Thyroid gland (tissue), 4 donors: ENCODE results near the gene GRIFIN. TPM values are rescaled to one million over a fixed set of nuclear protein-coding genes. Genes with fewer than 3 reads are reported as not detected.
"Not testable (repeated sequence)": the region's sequence is repeated elsewhere in the genome, so short reads cannot be mapped to it uniquely, and the experiment has no call there.

Experiments
- DNase-seq, 2 donors: peaks; one replicate each; pipeline ENCODE4 v3.0.0-alpha.2; 2019
- H3K27ac ChIP-seq, 3 donors: fragments of 200-600 bp; sonication (generic); 1 replicate in 2 of 3; 2 replicates in 1 of 3; pipeline ENCODE4 v1.5.1; 2016 to 2019; ENCODE audit warnings: mild to moderate bottlenecking in 1 of 3, moderate library complexity in 1 of 3
- H3K27me3 ChIP-seq: fragments of 200-600 bp; sonication (generic); one replicate; pipeline ENCODE4 v1.5.1; 2019
- H3K36me3 ChIP-seq, 2 donors: fragments of 200-600 bp; sonication (generic); one replicate each; pipeline ENCODE4 v1.5.1; 2016 to 2019
- H3K4me1 ChIP-seq, 2 donors: fragments of 200-600 bp; sonication (generic); one replicate each; pipeline ENCODE4 v1.5.1; 2017 to 2019
- H3K4me3 ChIP-seq, 3 donors: fragments of 200-600 bp; sonication (generic); replicated peaks in 1 of 3; 1 replicate in 2 of 3; 2 replicates in 1 of 3; pipeline ENCODE4 v1.5.1; 2016; ENCODE audit warnings: mild to moderate bottlenecking in 1 of 3
- H3K9me3 ChIP-seq: fragments of 200-600 bp; sonication (generic); one replicate; pipeline ENCODE4 v1.5.1; 2017
- POLR2A ChIP-seq, 2 donors: fragments of 450-650 bp; IDR thresholded peaks; one replicate each; pipeline ENCODE4 v1.6.1; 2017; ENCODE audit warnings: antibody characterized with exemption in 2 of 2, mild to moderate bottlenecking in 2 of 2, moderate library complexity in 1 of 2
- WGBS, 2 donors: methylation state at CpG; one replicate each; pipeline ENCODE4 v1.1.5; 2017; 5-methylcytosine and 5-hydroxymethylcytosine counted together
- intact Hi-C: fragments of 100-400 bp; cut with DNase I; formaldehyde crosslinking; loops from one replicate; pipeline ENCODE4 v1.15.1; 2023
- total RNA-seq, 4 donors: library from RNA; depleted of rRNA; stranded (reverse); fragments of >200 nt; gene quantifications; one replicate each; pipeline ENCODE4 v1.2.3, GENCODE V29; 2016
- TF ChIP-seq, protein P1 (sequence below), 6 experiments: fragments of 200-600 bp in 3 of 6; fragments of 450-650 bp in 3 of 6; sonication (generic) in 3 of 6; IDR thresholded peaks; one replicate each; pipeline ENCODE4 v1.5.1; 2016 to 2019; ENCODE audit warnings: antibody characterized with exemption in 6 of 6, mild to moderate bottlenecking in 2 of 6, inconsistent platforms in 1 of 6, moderate library complexity in 1 of 6

The GRIFIN gene
- total RNA-seq, 4 donors from 2014 or later: not detected

DNA sequence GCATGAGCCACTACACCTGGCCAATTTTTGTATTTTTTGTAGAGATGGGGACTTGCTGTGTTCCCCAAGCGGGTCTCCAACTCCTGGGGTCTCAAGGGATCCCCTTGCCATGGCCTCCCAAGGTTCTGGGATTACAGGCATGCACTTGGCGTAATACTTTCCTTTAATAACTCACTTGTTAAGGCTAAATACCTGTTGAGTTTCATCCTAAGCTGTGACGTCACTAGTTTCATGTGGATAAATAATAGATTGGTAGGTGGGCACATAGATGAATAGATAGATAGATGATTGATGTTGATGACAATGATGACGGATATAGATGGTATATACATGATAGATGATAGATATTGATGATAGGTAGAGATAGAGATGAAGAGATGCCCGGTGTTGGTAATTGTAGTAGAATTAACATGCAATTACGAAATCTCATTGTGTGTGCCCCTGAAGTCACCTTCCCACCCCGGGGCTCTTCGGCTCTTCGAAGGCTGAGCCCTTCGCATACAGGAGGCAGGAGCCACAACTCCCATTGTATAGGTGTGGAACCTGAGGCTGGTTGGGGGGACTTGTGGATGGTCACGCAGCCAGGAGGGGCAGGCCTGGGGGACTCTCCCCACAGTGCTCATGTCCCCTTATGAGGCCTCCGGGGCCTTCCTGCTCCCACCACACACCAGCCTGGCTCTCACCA, 2.6 kb downstream of the GRIFIN start:
- Histone ChIP-seq H3K27me3 (no peaks in the 10 kb centered on the region), H3K9me3 (no peaks in the 10 kb centered on the region), H3K27ac (no peak overlapping the region), H3K36me3 (no peaks in the 10 kb centered on the region), H3K4me3 (no peak overlapping the region), H3K4me1 (peaks cover 2 to 23% of the 10 kb centered on the region in 2 donors)
- 86 to 91% methylated on average over 11 to 12 of the region's 12 CpGs for WGBS, 2 donors
- DNase-seq: no peak
- TF ChIP-seq, protein P1, sequence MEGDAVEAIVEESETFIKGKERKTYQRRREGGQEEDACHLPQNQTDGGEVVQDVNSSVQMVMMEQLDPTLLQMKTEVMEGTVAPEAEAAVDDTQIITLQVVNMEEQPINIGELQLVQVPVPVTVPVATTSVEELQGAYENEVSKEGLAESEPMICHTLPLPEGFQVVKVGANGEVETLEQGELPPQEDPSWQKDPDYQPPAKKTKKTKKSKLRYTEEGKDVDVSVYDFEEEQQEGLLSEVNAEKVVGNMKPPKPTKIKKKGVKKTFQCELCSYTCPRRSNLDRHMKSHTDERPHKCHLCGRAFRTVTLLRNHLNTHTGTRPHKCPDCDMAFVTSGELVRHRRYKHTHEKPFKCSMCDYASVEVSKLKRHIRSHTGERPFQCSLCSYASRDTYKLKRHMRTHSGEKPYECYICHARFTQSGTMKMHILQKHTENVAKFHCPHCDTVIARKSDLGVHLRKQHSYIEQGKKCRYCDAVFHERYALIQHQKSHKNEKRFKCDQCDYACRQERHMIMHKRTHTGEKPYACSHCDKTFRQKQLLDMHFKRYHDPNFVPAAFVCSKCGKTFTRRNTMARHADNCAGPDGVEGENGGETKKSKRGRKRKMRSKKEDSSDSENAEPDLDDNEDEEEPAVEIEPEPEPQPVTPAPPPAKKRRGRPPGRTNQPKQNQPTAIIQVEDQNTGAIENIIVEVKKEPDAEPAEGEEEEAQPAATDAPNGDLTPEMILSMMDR (IDR thresholded peaks at IDR 0.05): no peak
- TF ChIP-seq POLR2A (IDR thresholded peaks at IDR 0.05): no peak
- intact Hi-C loops: no loop called here

DNA sequence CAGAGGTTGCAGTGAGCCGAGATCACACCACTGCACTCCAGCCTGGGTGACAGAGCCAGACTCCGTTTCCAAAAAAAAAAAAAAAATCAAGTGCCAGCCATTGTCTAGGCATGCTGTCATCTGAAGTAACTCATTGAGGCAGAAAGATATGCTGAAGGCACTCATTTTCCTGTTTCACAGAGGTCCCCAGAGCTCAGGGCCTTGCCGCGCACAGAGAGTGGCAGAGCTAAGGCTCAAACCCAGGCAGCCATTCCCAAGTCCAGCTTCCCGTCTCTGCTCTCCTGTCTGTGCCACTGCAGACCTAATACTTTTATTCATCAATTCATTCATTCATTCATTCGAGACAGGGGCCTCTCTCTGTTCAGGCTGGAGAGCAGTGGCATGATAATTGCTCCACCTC, 3.5 kb downstream of the GRIFIN start:
- no peak overlapping the region for H3K4me3 ChIP-seq
- WGBS, 2 donors: 77 to 78% methylated on average over 6 of the region's 6 CpGs
- TF ChIP-seq, protein P1 (IDR thresholded peaks at IDR 0.05): no peak
- no peak for TF ChIP-seq POLR2A (IDR thresholded peaks at IDR 0.05)
- no peaks in the 10 kb centered on the region for H3K9me3 ChIP-seq
- no peak overlapping the region for H3K27ac ChIP-seq
- no peak for DNase-seq
- peaks cover 2 to 16% of the 10 kb centered on the region in 2 donors for H3K4me1 ChIP-seq
- no peaks in the 10 kb centered on the region for H3K27me3 ChIP-seq
- H3K36me3 ChIP-seq: no peaks in the 10 kb centered on the region
- intact Hi-C loops: no loop called here

DNA sequence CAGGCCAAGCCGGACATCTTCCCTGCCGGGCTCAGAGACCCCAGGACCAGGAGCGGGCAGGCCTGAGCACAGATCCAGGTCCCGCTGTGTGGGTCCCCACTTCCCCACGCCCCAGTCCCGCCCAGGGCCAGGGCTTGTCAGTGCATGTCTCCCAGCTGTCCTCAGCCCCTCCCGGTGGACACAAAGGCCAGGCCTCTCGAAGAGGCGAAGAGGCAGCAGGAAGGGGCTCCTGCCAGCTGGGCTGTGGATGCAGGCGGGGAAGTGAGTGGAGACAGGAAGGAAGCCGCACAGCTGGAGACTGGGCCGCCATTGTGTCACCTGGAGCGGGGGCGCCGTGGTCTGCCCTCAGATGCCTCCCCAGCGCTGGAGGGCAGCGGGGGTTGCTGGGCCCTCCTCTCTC, 4.8 kb downstream of the GRIFIN start:
- Histone ChIP-seq H3K36me3 (no peaks in the 10 kb centered on the region), H3K27me3 (no peaks in the 10 kb centered on the region), H3K4me3 (no peak overlapping the region), H3K4me1 (peaks cover 2 to 12% of the 10 kb centered on the region in 2 donors), H3K27ac (no peak overlapping the region), H3K9me3 (no peaks in the 10 kb centered on the region)
- DNase-seq: peak in 1 of 2 donors; percentile 17
- no peak for TF ChIP-seq POLR2A (IDR thresholded peaks at IDR 0.05)
- TF ChIP-seq, protein P1 (IDR thresholded peaks at IDR 0.05): no peak
- 29 to 55% methylated on average over 7 to 8 of the region's 17 CpGs for WGBS, 2 donors
- intact Hi-C loops: no loop called here

- Histone ChIP-seq H3K27me3 (no peaks in the 10 kb centered on the region), H3K27ac (no peak overlapping the region), H3K4me1 (peaks cover 2 to 12% of the 10 kb centered on the region in 2 donors), H3K36me3 (no peaks in the 10 kb centered on the region), H3K9me3 (no peaks in the 10 kb centered on the region), H3K4me3 (no peak overlapping the region)
- 73 to 80% methylated on average over 2 to 5 of the region's 5 CpGs for WGBS, 2 donors
- intact Hi-C loops: no loop called here
- TF ChIP-seq, protein P1 (IDR thresholded peaks at IDR 0.05): no peak
- TF ChIP-seq POLR2A (IDR thresholded peaks at IDR 0.05): no peak
- no peak for DNase-seq
These were observed 5.2 kb downstream of the GRIFIN start for GRCh38 chr7:2471022-2471329.

DNA sequence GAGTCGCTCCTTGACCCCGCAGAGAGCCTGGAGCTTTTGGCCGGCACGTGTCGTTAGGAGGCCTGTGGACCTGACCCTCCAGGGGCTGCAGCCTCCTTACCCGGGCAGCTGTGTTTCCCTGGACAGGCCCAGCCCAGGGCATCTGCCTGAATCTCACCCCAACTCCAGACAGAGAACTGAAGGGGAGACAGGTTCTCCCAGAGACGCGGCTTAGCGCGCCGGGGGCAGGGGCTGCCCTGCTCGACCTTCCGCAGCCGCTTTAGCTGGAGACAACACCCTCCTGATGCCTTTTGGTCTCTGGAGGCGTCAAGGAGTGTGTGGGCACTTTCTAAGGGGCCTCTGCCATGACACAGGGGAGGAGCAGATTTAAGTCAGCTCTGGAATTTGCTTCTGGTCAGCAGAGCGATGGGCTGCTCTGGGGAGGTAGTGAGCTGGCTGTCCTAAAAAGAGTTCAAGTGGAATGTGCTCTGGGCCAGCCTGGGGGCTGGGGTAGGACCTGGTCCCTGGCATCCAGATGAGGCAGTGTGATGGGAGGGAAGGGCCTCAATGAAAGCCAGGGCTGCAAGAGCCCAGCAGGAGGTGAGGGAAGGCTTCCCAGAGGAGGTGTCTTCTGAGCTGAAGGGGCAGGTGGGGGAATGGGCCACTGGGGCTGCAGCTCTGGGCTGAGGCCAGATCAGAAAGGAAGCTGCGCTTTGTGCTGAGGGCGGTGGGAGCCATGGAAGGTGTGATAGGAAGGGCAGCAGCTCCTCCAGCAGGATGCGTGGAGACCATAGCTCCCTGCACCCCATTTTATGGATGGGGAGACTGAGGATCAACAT, 5.8 kb downstream of the GRIFIN start:
- Histone ChIP-seq H3K36me3 (no peaks in the 10 kb centered on the region), H3K9me3 (no peaks in the 10 kb centered on the region), H3K27ac (no peak overlapping the region), H3K27me3 (no peaks in the 10 kb centered on the region), H3K4me3 (no peak overlapping the region), H3K4me1 (peaks cover 2 to 12% of the 10 kb centered on the region in 2 donors)
- intact Hi-C loops: no loop called here
- no peak for DNase-seq
- WGBS, 2 donors: 85% methylated on average over 16 to 17 of the region's 19 CpGs
- TF ChIP-seq, protein P1 (IDR thresholded peaks at IDR 0.05): no peak
- no peak for TF ChIP-seq POLR2A (IDR thresholded peaks at IDR 0.05)

DNA sequence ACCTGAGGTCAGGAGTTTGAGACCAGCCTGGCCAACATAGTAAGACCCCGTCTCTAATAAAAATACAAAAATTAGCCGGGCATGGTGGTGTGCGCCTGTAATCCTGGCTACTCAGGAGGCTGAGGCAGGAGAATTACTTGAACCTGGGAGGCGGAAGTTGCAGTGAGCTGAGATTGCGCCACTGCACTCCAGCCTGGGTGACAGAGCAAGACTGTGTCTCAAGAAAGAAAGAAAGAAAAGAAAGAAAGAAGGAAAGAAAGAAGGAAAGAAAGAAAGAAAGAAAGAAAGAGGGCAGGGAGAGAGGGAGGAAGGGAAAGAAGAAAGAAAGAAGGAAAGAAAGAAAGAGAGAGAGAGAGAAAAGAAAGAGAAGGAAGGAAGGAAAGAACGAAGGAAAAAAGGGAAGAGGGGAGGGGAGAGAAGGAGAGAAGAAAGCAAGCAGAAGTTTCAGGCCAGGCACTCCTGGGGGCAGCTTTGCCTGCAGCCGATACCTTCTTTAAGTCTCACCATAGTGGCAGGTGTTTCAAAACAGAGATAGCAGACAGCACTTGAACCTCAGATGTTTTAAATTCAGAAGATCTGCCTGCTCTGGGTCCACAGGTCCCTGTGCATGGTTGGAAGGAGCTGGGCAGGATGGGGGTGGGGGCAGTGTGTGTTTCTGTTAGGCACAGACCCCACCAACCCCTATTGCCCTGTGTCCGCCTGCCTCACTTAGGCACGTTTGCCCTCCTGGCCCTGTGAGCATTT, 6.6 kb downstream of the GRIFIN start:
- DNase-seq, H3K27ac ChIP-seq, H3K4me3 ChIP-seq, H3K27me3 ChIP-seq, intact Hi-C loops, H3K36me3 ChIP-seq, H3K9me3 ChIP-seq: not testable (repeated sequence)
- WGBS, 2 donors: 83 to 86% methylated on average over 9 of the region's 9 CpGs
- H3K4me1 ChIP-seq: peaks cover 2 to 12% of the 10 kb centered on the region in 2 donors
